Measurements from ENCODE around the gene PA2G4.

PA2G4 gene

GRCh38 chr12:56097738-56098137, 6.6 kb upstream of the PA2G4 start:
- H3K27me3 ChIP-seq (replicated peaks; ENCODE audit: control insufficient read depth, insufficient read depth, low read length): no peaks in the 10 kb centered on the region; the same call in 1 of the 2 replicates
- H3K36me3 ChIP-seq (ENCODE audit: control insufficient read depth, insufficient read depth, low read length): no peaks in the 10 kb centered on the region
- DNase-seq (ENCODE audit: extremely low read depth, insufficient read length): no peak
- no peak overlapping the region for H3K4me3 ChIP-seq (replicated peaks; ENCODE audit: low read depth, low read length)
- no peak for TF ChIP-seq CTCF (IDR thresholded peaks at IDR 0.05; ENCODE audit: insufficient read depth, low read length, poor library complexity, severe bottlenecking)

GRCh38 chr12:56098592-56098991, 5.8 kb upstream of the PA2G4 start:
- TF ChIP-seq CTCF (IDR thresholded peaks at IDR 0.05; ENCODE audit: insufficient read depth, low read length, poor library complexity, severe bottlenecking): no peak
- DNase-seq (ENCODE audit: extremely low read depth, insufficient read length): no peak
- Histone ChIP-seq H3K27me3 (replicated peaks; ENCODE audit: control insufficient read depth, insufficient read depth, low read length) (no peaks in the 10 kb centered on the region; the same call in 1 of the 2 replicates), H3K36me3 (ENCODE audit: control insufficient read depth, insufficient read depth, low read length) (no peaks in the 10 kb centered on the region), H3K4me3 (replicated peaks; ENCODE audit: low read depth, low read length) (no peak overlapping the region)

- no peak for DNase-seq (ENCODE audit: extremely low read depth, insufficient read length)
Observed at GRCh38 chr12:56099787-56100186, 4.6 kb upstream of the PA2G4 start.

GRCh38 chr12:56101045-56101444, 3.3 kb upstream of the PA2G4 start:
- no peak for DNase-seq (ENCODE audit: extremely low read depth, insufficient read length)
- Histone ChIP-seq H3K27me3 (replicated peaks; ENCODE audit: control insufficient read depth, insufficient read depth, low read length) (no peaks in the 10 kb centered on the region), H3K36me3 (ENCODE audit: control insufficient read depth, insufficient read depth, low read length) (no peaks in the 10 kb centered on the region), H3K4me3 (replicated peaks; ENCODE audit: low read depth, low read length) (no peak overlapping the region)
- TF ChIP-seq CTCF (IDR thresholded peaks at IDR 0.05; ENCODE audit: insufficient read depth, low read length, poor library complexity, severe bottlenecking): no peak

More at GRCh38 chr12:56099787-56100186, 4.6 kb upstream of the PA2G4 start:
- Histone ChIP-seq H3K27me3 (replicated peaks; ENCODE audit: control insufficient read depth, insufficient read depth, low read length) (no peaks in the 10 kb centered on the region), H3K36me3 (ENCODE audit: control insufficient read depth, insufficient read depth, low read length) (no peaks in the 10 kb centered on the region), H3K4me3 (replicated peaks; ENCODE audit: low read depth, low read length) (no peak overlapping the region)
- no peak for TF ChIP-seq CTCF (IDR thresholded peaks at IDR 0.05; ENCODE audit: insufficient read depth, low read length, poor library complexity, severe bottlenecking)

- no peak overlapping the region for H3K4me3 ChIP-seq (replicated peaks; ENCODE audit: low read depth, low read length)
- no peak for DNase-seq (ENCODE audit: extremely low read depth, insufficient read length)
- H3K36me3 ChIP-seq (ENCODE audit: control insufficient read depth, insufficient read depth, low read length): peaks cover 3% of the 10 kb centered on the region; the same call in 1 of the 2 replicates
- no peak for TF ChIP-seq CTCF (IDR thresholded peaks at IDR 0.05; ENCODE audit: insufficient read depth, low read length, poor library complexity, severe bottlenecking)
- no peaks in the 10 kb centered on the region for H3K27me3 ChIP-seq (replicated peaks; ENCODE audit: control insufficient read depth, insufficient read depth, low read length)
Observed at GRCh38 chr12:56102683-56103065, 1.7 kb upstream of the PA2G4 start.

- DNase-seq (ENCODE audit: extremely low read depth, insufficient read length): no peak
- TF ChIP-seq CTCF (IDR thresholded peaks at IDR 0.05; ENCODE audit: insufficient read depth, low read length, poor library complexity, severe bottlenecking): no peak
- peak overlapping the region; percentile 92 for H3K4me3 ChIP-seq (replicated peaks; ENCODE audit: low read depth, low read length)
- no peaks in the 10 kb centered on the region for H3K27me3 ChIP-seq (replicated peaks; ENCODE audit: control insufficient read depth, insufficient read depth, low read length)
- peaks cover 7% of the 10 kb centered on the region for H3K36me3 ChIP-seq (ENCODE audit: control insufficient read depth, insufficient read depth, low read length)
Observed at GRCh38 chr12:56103066-56103711, 1.2 kb upstream of the PA2G4 start.

All from GM06990 (cell line).